CD4-positive, CD25-positive, alpha-beta regulatory T cell (primary cell): ENCODE measurements around the gene SLC51A. TPM values are rescaled to one million over a fixed set of nuclear protein-coding genes. Genes with fewer than 3 reads are reported as not detected.

ENCODE experiments used
- ATAC-seq, 2 donors: fragments of 150-1000 bp; cut with Tn5 transposase; one replicate each; pipeline ENCODE4 v1.10.0; 2021; ENCODE audit warnings: low read depth in 2 of 2, moderate number of reproducible peaks in 2 of 2, moderate library complexity in 1 of 2
- DNase-seq, 3 donors: peaks; one replicate each; pipeline versions ENCODE4 v3.0.0 to v3.0.0-alpha.2; 2012 to 2022; ENCODE audit warnings: mixed read lengths in 1 of 3
- H3K27ac ChIP-seq: one replicate; pipeline ENCODE4 v1.7.0; 2013; ENCODE audit warnings: mild to moderate bottlenecking, low read length; ENCODE audit not compliant: insufficient read depth, poor library complexity, severe bottlenecking
- H3K27me3 ChIP-seq: one replicate; pipeline ENCODE4 v1.7.0; 2013; ENCODE audit warnings: low read length; ENCODE audit not compliant: control insufficient read depth, insufficient read depth
- H3K36me3 ChIP-seq: one replicate; pipeline ENCODE4 v1.7.0; 2013; ENCODE audit warnings: mild to moderate bottlenecking, low read length, moderate library complexity; ENCODE audit not compliant: control insufficient read depth, insufficient read depth
- H3K4me1 ChIP-seq: 2 replicates; pipeline ENCODE4 v1.7.0; 2013; ENCODE audit warnings: mild to moderate bottlenecking, low read length; ENCODE audit not compliant: insufficient read depth, control insufficient read depth, poor library complexity, severe bottlenecking
- H3K4me3 ChIP-seq: one replicate; pipeline ENCODE4 v1.7.0; 2013; ENCODE audit warnings: low read depth, mild to moderate bottlenecking, low read length, moderate library complexity
- H3K9me3 ChIP-seq, 2 experiments: 1 replicate in 1 of 2; 2 replicates in 1 of 2; pipeline ENCODE4 v1.7.0; 2013; ENCODE audit warnings: low read length in 2 of 2, mild to moderate bottlenecking in 1 of 2, moderate library complexity in 1 of 2; ENCODE audit not compliant: control insufficient read depth in 2 of 2
- H3K27ac Mint-ChIP-seq, 3 donors: one replicate each; pipeline ENCODE4 v1.8.0; 2020 to 2022; ENCODE audit warnings: mild to moderate bottlenecking in 3 of 3, mixed read lengths in 3 of 3, moderate library complexity in 2 of 3
- H3K27me3 Mint-ChIP-seq: one replicate; pipeline ENCODE4 v1.8.0; 2022; ENCODE audit warnings: mild to moderate bottlenecking, mixed read lengths
- H3K36me3 Mint-ChIP-seq: one replicate; pipeline ENCODE4 v1.8.0; 2020; ENCODE audit warnings: mixed read lengths
- H3K4me1 Mint-ChIP-seq, 4 donors: one replicate each; pipeline ENCODE4 v1.8.0; 2020 to 2022; ENCODE audit warnings: mixed read lengths in 4 of 4, mild to moderate bottlenecking in 1 of 4
- H3K4me3 Mint-ChIP-seq, 4 donors: one replicate each; pipeline ENCODE4 v1.8.0; 2020 to 2022; ENCODE audit warnings: mild to moderate bottlenecking in 4 of 4, mixed read lengths in 4 of 4, moderate library complexity in 3 of 4
- H3K9me3 Mint-ChIP-seq, 7 donors: one replicate each; pipeline ENCODE4 v1.8.0; 2020 to 2022; ENCODE audit warnings: mixed read lengths in 7 of 7, mild to moderate bottlenecking in 3 of 7, moderate library complexity in 2 of 7
- polyA plus RNA-seq, 4 donors: library from polyadenylated mRNA; unstranded; fragments of 300-500 nt; fragmentation: Illumina TruSeq; gene quantifications; one replicate each; pipeline ENCODE4 v1.2.3, GENCODE V29; 2021
- total RNA-seq: library from RNA; stranded (reverse); gene quantifications from one replicate; pipeline ENCODE4 v1.2.3, GENCODE V29; 2022

Gene SLC51A
- total and polyA plus RNA-seq, 5 donors from 2014 or later = 0.38 to 2.2 (median 0.63) TPM; not detected in 1

- Histone ChIP-seq H3K36me3 (no peaks in the 10 kb centered on the region), H3K4me3 (peak overlapping the region; percentile 72), H3K4me1 (peaks cover 7% of the 10 kb centered on the region), H3K27me3 (no peaks in the 10 kb centered on the region), H3K9me3 (no peaks in the 10 kb centered on the region), H3K27ac (no peak overlapping the region)
- H3K27me3 Mint-ChIP-seq = no peaks in the 10 kb centered on the region
- H3K4me1 Mint-ChIP-seq = peaks cover 0 to 17% (median 6%) of the 10 kb centered on the region in 4 donors
- DNase-seq (peak; percentile 30 to 78 (median 69)), ATAC-seq (peak; percentile 89 to 90)
- peaks cover 0 to 1% (median 0%) of the 10 kb centered on the region in 7 donors for H3K9me3 Mint-ChIP-seq
- H3K27ac Mint-ChIP-seq = peak overlapping the region; percentile 43 to 89 (median 63)
- peak overlapping the region; percentile 20 to 90 (median 49) for H3K4me3 Mint-ChIP-seq
- H3K36me3 Mint-ChIP-seq = no peaks in the 10 kb centered on the region
Measured at GRCh38 chr3:196219194-196219969, 3.0 kb downstream of the SLC51A start.

GRCh38 chr3:196219970-196220311 lies 3.6 kb downstream of the SLC51A start:
- Histone ChIP-seq H3K9me3 (no peaks in the 10 kb centered on the region), H3K4me1 (peaks cover 7% of the 10 kb centered on the region), H3K27me3 (no peaks in the 10 kb centered on the region), H3K36me3 (no peaks in the 10 kb centered on the region), H3K4me3 (no peak overlapping the region), H3K27ac (no peak overlapping the region)
- H3K27ac Mint-ChIP-seq = peak overlapping the region in 2 of 3 donors; percentile 63 to 89
- peak overlapping the region in 1 of 4 donors; percentile 90 for H3K4me3 Mint-ChIP-seq
- peaks cover 0 to 1% (median 0%) of the 10 kb centered on the region in 7 donors for H3K9me3 Mint-ChIP-seq
- DNase-seq (no peak), ATAC-seq (no peak)
- H3K27me3 Mint-ChIP-seq = no peaks in the 10 kb centered on the region
- peaks cover 0 to 17% (median 6%) of the 10 kb centered on the region in 4 donors for H3K4me1 Mint-ChIP-seq
- no peaks in the 10 kb centered on the region for H3K36me3 Mint-ChIP-seq

GRCh38 chr3:196220587-196220986 lies 4.3 kb downstream of the SLC51A start:
- H3K27me3 Mint-ChIP-seq = no peaks in the 10 kb centered on the region
- H3K36me3 ChIP-seq = no peaks in the 10 kb centered on the region
- peak overlapping the region in 2 of 4 donors; percentile 7 to 28 for H3K4me3 Mint-ChIP-seq

GRCh38 chr3:196220991-196221390 lies 4.7 kb downstream of the SLC51A start:
- peaks cover 7% of the 10 kb centered on the region for H3K4me1 ChIP-seq
- H3K9me3 Mint-ChIP-seq = peaks cover 0 to 1% (median 0%) of the 10 kb centered on the region in 7 donors
- ATAC-seq = no peak
- H3K36me3 ChIP-seq = no peaks in the 10 kb centered on the region
- H3K27me3 ChIP-seq = no peaks in the 10 kb centered on the region
- no peak overlapping the region for H3K4me3 Mint-ChIP-seq
- no peak for DNase-seq
- no peaks in the 10 kb centered on the region for H3K27me3 Mint-ChIP-seq
- peaks cover 0 to 17% (median 6%) of the 10 kb centered on the region in 4 donors for H3K4me1 Mint-ChIP-seq
- H3K9me3 ChIP-seq = no peaks in the 10 kb centered on the region
- H3K36me3 Mint-ChIP-seq = no peaks in the 10 kb centered on the region
- H3K27ac ChIP-seq = no peak overlapping the region
- H3K27ac Mint-ChIP-seq = no peak overlapping the region
- H3K4me3 ChIP-seq = no peak overlapping the region

More at GRCh38 chr3:196220587-196220986, 4.3 kb downstream of the SLC51A start:
- no peaks in the 10 kb centered on the region for H3K9me3 ChIP-seq
- H3K4me1 Mint-ChIP-seq = peaks cover 0 to 17% (median 6%) of the 10 kb centered on the region in 4 donors
- H3K27ac ChIP-seq = no peak overlapping the region
- ATAC-seq = no peak
- peaks cover 0 to 1% (median 0%) of the 10 kb centered on the region in 7 donors for H3K9me3 Mint-ChIP-seq
- H3K36me3 Mint-ChIP-seq = no peaks in the 10 kb centered on the region
- H3K4me1 ChIP-seq = peaks cover 7% of the 10 kb centered on the region
- H3K27ac Mint-ChIP-seq = no peak overlapping the region
- no peaks in the 10 kb centered on the region for H3K27me3 ChIP-seq
- no peak for DNase-seq
- no peak overlapping the region for H3K4me3 ChIP-seq

GRCh38 chr3:196222876-196223595 lies 6.7 kb downstream of the SLC51A start:
- Histone ChIP-seq H3K4me3 (no peak overlapping the region), H3K27me3 (no peaks in the 10 kb centered on the region), H3K9me3 (no peaks in the 10 kb centered on the region), H3K27ac (no peak overlapping the region), H3K4me1 (peaks cover 7% of the 10 kb centered on the region), H3K36me3 (no peaks in the 10 kb centered on the region)
- Mint-ChIP-seq H3K27me3 (no peaks in the 10 kb centered on the region), H3K4me1 (peaks cover 0 to 15% (median 6%) of the 10 kb centered on the region in 4 donors), H3K9me3 (peaks cover 0 to 1% (median 0%) of the 10 kb centered on the region in 7 donors), H3K36me3 (no peaks in the 10 kb centered on the region), H3K27ac (no peak overlapping the region), H3K4me3 (no peak overlapping the region)
- DNase-seq (no peak), ATAC-seq (no peak)

GRCh38 chr3:196225086-196225485 lies 8.8 kb downstream of the SLC51A start:
- Mint-ChIP-seq H3K27me3 (no peaks in the 10 kb centered on the region), H3K36me3 (no peaks in the 10 kb centered on the region), H3K4me3 (no peak overlapping the region), H3K27ac (no peak overlapping the region), H3K9me3 (peaks cover 0 to 1% (median 0%) of the 10 kb centered on the region in 7 donors), H3K4me1 (no peaks in the 10 kb centered on the region)
- no peak for ATAC-seq
- no peak overlapping the region for H3K27ac ChIP-seq
- H3K9me3 ChIP-seq = no peaks in the 10 kb centered on the region
- DNase-seq = no peak
- H3K4me3 ChIP-seq = no peak overlapping the region
- H3K27me3 ChIP-seq = no peaks in the 10 kb centered on the region
- H3K4me1 ChIP-seq = no peaks in the 10 kb centered on the region
- H3K36me3 ChIP-seq = no peaks in the 10 kb centered on the region

- no peak overlapping the region for H3K27ac Mint-ChIP-seq
- H3K27me3 Mint-ChIP-seq = no peaks in the 10 kb centered on the region
- no peaks in the 10 kb centered on the region for H3K9me3 ChIP-seq
- no peak for ATAC-seq
- no peaks in the 10 kb centered on the region for H3K27me3 ChIP-seq
- H3K4me1 ChIP-seq = no peaks in the 10 kb centered on the region
- no peaks in the 10 kb centered on the region for H3K36me3 Mint-ChIP-seq
- H3K36me3 ChIP-seq = no peaks in the 10 kb centered on the region
- H3K4me3 ChIP-seq = no peak overlapping the region
- DNase-seq = no peak
- no peaks in the 10 kb centered on the region for H3K4me1 Mint-ChIP-seq
- no peak overlapping the region for H3K27ac ChIP-seq
- H3K9me3 Mint-ChIP-seq = peaks cover 0 to 1% (median 0%) of the 10 kb centered on the region in 7 donors
- H3K4me3 Mint-ChIP-seq = no peak overlapping the region
Measured at GRCh38 chr3:196225763-196226364, 9.5 kb downstream of the SLC51A start.
